Stimulated activated CD8-positive, alpha-beta memory T cell treated with anti-CD3 and anti-CD28 coated beads, Interleukin-15, amount 100 ng/mL, for 4 hours (primary cell): Measurements from ENCODE around the gene ERVMER34-1.

Source experiments
- DNase-seq, 2 donors: peaks; one replicate each; pipeline ENCODE4 v3.0.0-alpha.2; 2020; ENCODE audit warnings: low read depth in 2 of 2

ERVMER34-1 gene

DNA sequence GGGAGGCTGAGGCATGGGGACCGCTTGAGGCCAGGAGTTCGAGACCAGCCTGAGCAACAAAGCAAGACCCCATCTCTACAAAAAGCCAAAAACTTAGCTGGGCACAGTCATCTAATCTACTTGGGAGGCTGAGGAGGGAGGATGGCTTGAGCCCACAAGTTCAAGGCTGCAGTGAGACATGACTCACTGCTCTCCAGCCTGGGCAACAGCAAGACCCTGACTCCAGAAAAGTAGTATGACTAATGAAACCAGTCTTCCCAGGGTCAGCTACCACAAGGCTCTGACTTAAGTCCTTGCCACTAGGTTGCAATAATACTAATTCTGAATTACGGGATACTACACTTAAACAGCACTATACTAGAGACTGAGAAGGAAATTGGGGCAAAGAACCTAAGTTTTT is 33.1 kb downstream of the ERVMER34-1 start:
- no peak for DNase-seq

DNA sequence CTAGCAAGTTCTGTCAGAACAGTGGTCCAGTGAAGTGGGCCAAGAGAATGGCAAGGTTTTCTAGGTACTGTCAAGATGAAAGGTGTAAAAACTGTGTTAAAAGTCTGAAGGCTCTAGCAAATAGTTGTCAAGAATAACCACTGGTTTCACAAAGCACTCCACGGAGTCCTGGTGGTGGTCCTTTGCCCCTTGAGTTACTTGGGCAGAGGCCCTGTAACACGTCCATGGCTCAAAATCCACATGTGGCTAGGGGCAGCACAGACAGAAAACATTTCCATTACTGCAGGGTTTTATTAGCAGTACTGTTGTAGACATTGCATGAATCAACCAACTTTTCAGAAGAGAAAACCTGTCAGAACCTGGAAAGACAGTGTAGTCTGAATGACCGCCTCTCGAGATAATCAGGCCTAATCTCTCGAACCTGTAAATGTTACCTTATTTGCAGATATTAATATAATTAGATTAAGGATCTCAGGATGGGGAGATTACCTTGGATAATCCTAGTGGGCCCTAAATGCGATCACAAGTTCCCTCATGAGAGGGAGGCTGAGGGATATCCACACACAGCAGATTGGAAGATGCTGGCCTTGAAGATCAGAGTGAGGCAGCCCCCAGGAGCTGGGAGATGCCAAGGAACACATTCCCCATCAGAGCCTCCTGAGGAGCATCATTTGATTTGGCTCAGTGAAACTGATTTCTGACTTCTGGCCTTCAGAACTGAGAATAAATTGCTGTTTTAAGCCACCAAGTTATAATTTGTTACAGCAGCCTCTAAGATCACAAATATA is 34.7 kb downstream of the ERVMER34-1 start:
- no peak for DNase-seq

DNA sequence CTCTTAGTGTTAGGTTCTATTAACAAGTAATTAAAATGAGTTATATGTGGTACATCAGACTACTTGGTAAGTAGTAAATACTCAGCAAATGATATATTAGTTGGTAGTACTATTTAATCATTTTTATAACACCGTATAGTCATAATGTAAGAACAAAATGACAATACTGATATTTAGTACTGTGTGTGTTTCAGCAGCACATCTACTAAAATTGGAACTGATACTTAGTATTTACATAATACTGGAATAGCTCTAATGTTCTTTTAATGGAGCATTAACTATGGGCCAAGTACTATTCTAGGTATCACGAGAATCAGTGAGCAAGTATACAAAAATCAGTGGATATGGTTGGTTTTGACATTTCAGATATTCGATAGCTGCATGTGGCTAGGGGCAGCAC is 35.3 kb downstream of the ERVMER34-1 start:
- DNase-seq: no peak

DNA sequence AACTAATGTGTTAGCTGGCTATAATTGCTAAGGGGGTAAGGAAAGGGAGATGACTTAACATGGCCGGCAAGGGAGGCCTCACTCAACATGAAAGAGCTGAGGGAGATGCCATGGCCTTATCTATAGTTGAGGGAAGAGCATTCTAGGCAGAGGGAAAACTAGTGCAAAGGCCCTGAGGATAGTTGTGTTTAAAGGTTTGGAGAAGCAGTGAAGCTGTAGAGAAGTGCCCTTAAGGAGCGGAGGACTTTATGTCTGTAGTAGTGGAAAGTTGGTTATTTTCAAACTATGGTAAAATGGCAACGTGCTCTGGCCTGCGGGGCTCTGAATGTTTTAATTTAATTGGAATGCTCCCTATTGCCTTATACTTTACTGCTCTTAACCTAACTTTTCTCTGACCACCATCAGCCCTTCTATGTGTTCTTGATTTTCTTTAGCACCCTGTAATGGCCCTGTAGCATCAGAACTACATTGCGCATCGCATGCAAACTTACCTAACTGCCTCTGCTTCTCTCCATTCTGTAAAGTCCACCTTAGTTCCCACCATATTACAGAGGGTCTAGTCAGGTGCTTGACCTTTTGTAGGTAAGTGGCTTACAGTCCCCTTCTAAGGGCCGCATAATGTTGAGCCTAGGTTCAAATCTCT is 35.8 kb downstream of the ERVMER34-1 start:
- DNase-seq: no peak

DNA sequence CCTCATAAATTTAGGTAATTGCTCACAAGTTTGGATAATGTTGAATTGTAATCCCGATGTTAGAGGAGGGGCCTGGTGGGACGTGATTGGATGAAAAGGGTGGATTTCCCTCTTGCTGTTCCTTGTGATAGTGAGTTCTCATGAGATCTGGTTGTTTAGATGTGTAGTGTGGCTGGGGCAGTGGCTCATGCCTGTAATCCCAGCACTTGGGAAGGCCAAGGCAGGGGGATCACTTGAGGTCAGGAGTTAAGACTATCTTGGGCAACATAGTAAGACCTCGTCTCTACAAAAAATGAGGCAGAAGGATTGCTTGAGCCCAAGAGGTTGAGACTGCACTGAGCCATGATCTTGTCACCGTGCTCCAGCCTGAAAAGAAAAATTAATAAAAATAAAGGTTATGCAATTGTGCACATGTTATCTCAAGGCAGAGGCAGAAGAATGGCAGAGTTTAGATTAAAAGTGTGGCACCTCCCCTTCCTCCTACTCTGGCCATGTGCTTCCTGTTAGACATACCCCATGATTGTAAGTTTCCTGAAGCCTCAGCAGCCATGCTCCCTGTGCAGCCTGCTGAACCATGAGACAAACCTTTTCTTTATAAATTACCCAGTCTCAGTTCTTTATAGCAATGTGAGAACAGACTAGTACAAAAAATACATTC is 36.5 kb downstream of the ERVMER34-1 start:
- no peak for DNase-seq

DNA sequence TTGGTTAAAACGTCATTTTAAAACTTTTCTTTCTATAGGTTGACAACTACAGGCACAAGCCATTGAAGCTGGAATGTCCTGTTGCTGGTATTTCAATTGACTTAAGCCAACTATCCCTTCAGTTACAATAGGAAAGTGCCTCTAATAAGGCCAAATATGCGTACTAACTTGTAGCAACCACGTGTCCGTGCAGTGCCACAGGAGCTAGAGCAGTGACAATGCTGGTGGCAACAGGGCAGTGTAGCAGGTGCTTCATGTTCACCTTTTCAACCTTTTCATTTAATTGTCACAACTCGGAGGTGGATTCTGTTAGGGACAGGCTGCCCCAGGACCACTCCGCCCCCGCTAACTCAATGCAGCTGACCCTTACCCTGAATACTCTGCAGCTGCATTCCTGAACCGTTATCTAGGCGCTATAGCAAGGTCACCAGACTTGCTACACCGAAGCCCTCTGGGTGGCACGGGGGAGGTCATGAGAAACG is 37.7 kb downstream of the ERVMER34-1 start:
- no peak for DNase-seq

DNA sequence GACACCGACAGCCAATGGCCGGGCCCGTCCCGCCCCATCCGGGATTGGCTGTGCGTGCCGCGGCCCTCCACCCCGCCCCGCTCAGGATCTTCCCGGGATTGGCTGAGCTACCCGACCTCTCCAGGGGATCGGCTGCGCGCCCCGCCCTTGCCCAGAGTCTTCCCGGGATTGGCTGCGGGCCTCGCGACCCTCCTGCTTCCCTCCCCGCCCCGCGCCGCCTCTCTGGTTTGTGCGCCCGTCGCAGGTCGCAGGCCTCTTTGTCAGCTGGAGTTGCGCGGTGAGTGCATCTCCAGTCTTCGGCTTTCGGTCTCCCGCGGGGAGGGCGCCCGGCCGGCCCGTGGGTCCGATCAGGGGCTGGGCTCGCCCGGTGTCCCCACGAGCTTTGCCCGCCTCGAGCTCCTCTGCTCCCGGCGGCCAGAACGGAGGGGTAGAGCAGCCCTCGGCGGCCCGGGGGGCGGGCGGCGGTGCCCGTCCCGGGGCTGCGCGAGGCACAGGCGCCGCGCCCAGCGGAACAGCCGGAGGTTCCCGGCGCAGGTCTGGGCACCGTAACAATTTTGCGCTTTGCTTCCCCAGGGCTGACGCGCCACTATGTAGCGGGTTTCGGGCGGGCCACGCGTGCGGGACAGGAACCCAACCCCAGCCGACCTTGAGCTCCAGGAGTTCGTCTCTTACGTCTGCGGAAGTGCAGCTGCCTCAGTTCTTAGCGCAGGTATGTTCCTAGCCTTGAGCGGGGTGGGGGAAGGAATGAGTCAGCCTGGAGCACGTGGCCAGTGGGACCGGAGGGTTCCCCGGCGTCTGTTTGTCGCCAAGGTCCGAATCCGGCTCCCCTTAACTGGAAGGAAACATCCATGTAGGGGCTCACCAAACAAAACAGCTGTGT is 38.7 kb downstream of the ERVMER34-1 start:
- DNase-seq: peak; percentile 91 to 93

DNA sequence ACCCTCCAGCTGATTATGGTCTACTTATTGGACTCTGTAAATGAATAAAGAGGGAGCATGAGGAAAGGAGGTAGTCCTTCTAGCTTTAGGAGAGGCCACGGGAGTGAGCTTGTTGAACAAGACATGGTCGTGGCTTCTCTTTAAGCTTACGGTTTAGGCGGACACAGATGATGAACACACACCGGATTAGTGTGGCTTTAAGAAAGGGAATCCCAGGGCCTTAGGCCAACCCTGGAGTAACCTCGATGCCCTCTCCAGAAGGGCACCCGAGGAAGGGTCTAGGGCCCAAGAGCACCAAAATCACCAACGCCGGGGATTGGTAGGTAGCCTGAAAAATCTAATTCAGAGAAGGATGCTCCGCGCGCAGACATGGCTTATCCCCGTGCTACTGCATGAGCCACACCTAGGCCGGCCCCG is 39.4 kb downstream of the ERVMER34-1 start:
- no peak for DNase-seq

DNA sequence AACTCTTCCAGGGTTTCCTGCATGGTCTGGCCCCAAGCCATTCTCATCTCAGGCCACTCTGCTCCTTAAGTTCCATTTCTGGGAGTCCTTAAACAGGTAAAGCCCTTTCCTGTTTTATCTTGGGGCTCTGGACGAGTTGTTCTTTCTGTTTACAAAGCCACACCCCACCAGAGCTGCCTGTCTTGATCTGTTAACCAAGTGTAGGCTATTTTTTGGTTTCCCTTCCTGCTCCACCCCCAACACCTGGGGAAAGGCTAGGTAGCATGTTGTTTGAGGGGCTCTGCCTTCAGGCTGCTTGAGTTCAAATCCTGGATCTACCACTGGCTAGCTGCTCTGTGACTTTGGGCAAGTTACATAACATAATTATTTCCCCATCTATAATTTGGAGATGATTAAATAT is 40.0 kb downstream of the ERVMER34-1 start:
- no peak for DNase-seq

DNA sequence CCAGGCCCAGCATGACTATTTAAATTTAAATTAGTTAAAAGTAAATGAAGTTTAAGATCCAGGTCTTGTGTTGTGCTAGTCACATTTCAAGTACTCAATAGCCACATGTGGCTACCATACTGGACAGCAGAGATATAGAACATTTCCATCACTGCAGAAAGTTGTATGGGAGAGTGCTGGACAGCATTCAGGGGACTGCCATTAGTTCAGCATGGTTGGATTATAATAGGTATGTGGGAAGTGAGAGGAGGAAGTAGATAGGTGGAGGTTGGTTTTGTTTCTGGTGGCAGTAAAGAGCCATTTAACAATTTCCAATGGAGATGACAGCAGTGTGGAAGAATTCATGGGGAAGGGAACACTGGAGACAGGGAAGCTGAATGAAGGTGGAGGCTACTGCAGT is 42.1 kb downstream of the ERVMER34-1 start:
- no peak for DNase-seq

DNA sequence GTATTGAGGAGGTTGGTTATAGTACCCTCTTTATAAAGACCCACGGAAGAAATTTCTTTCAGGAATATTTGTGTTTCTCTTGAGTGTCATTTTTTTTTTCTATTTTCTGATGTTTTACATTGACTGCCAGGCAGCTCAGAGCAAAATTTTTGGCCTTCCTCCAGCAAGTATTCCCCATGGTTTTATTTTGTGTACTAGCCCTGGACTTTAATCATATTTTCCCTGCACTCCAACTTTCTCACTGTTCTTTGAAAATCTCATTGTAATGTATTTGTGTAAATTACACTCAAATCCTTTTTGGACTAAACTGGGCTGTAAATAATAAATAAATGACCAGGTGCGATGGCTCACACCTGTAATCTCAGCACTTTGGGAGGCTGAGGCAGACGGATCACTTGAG is 46.6 kb downstream of the ERVMER34-1 start:
- DNase-seq: no peak

DNA sequence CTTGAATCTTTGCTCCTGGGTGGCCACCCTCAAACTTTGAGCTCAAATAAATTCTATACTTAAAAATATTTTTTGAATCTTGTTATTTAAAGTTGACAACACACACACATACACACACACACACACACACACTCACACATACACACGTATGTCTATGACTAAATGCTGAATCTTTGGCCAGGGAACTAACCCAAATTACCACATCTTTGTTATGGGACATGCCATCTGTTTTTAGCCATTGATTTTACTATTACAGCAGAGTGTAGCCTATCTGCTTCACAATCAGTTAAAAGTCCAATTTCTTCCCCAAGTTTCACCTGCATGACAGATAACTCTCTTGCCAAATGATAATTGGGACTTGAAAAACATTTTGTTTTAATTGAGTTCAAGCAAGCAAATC is 47.1 kb downstream of the ERVMER34-1 start:
- no peak for DNase-seq

DNA sequence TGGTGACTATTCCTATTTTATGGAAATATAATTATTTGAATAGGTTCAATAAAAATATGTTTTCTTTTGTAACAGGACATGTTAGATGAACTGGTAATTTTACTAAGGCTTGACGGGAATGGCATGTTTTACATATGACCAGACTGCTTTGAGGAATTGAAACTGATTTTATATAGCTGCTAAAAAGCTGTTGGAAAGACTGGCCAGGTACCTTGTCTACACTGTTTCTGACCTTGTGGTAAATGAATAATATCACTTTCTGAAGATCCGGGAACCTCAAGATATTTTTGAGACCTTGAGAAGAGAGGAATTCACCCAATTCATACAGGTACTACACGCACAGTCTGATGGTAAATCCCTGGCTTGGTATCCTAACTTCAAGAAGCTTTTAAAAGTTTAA is 50.0 kb downstream of the ERVMER34-1 start:
- DNase-seq: no peak

DNA sequence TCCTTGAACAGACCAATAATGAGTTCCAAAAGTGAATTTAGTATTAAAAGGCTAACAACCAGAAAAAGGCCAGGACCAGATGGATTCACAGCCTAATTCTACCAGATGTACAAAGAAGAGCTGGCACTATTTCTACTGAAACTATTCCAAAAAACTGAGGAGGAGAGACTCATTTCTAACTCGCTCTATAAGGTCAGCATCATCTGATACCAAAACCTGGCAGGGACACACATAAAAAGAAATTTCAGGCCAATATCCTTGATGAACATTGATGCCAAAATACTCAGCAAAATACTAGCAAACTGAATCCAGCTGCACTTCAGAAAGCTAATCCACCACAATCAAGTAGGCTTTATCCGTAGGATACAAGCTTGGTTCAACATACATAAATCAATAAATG is 56.3 kb downstream of the ERVMER34-1 start:
- no peak for DNase-seq

DNA sequence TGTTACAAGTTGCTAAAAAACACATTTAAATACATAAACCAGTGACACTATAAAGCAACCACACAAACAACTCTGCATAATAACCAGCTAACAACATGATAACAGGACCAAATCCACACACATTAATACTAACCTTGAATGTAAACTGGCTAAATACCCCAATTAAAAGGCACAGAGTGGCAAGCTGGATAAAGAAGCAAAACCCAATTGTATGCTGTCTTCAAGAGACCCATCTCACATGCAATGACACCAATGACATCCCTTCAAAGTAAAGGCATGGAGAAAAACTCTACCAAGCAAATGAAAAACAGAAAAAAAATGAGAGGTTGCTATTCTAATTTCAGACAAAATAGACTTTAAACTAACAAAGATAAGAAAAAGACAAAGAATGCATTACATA is 57.7 kb downstream of the ERVMER34-1 start:
- DNase-seq: no peak
